Loucy (cell line): Measurements from ENCODE around the gene PIK3R1.

Experiments used
- H2AFZ ChIP-seq: fragments of 200-600 bp; sonication (generic); 2 replicates; pipeline ENCODE4 v1.6.0; 2016; ENCODE audit warnings: antibody characterized with exemption, mild to moderate bottlenecking, low read length, moderate library complexity
- H3F3A ChIP-seq: fragments of 200-600 bp; 2 replicates; pipeline ENCODE4 v1.6.0; 2016; ENCODE audit warnings: antibody characterized with exemption, low read depth, mild to moderate bottlenecking
- H3K27me3 ChIP-seq: fragments of 200-600 bp; sonication (generic); 2 replicates; pipeline ENCODE4 v1.6.1; 2014; ENCODE audit warnings: low read length, mild to moderate bottlenecking; ENCODE audit not compliant: insufficient read depth, poor library complexity, severe bottlenecking
- H3K36me3 ChIP-seq: fragments of 200-600 bp; sonication (generic); 2 replicates; pipeline ENCODE4 v1.6.1; 2016; ENCODE audit warnings: low read length; ENCODE audit not compliant: insufficient read depth
- H3K4me1 ChIP-seq: fragments of 200-600 bp; sonication (generic); 2 replicates; pipeline ENCODE4 v1.5.1; 2014; ENCODE audit warnings: low read length, mild to moderate bottlenecking; ENCODE audit not compliant: insufficient read depth, poor library complexity, severe bottlenecking
- H3K4me2 ChIP-seq: fragments of 200-600 bp; sonication (generic); 2 replicates; pipeline ENCODE4 v1.6.0; 2014; ENCODE audit warnings: antibody characterized with exemption, low read length, low read depth, mild to moderate bottlenecking; ENCODE audit not compliant: poor library complexity, severe bottlenecking
- H3K4me3 ChIP-seq: fragments of 200-600 bp; sonication (generic); 2 replicates; pipeline ENCODE4 v1.5.1; 2014; ENCODE audit warnings: low read length, mild to moderate bottlenecking, mixed read lengths; ENCODE audit not compliant: poor library complexity, severe bottlenecking
- H3K79me2 ChIP-seq: fragments of 200-600 bp; sonication (generic); 2 replicates; pipeline ENCODE4 v1.6.1; 2014; ENCODE audit warnings: low read length; ENCODE audit not compliant: insufficient read depth
- H3K9ac ChIP-seq: fragments of 200-600 bp; sonication (generic); 2 replicates; pipeline ENCODE4 v1.6.0; 2014; ENCODE audit warnings: mild to moderate bottlenecking, low read depth, low read length, moderate library complexity; ENCODE audit not compliant: poor library complexity, severe bottlenecking
- H3K9me2 ChIP-seq: fragments of 200-600 bp; sonication (generic); replicated peaks from 2 replicates; pipeline ENCODE4 v1.6.1; 2016; ENCODE audit warnings: low read depth, low read length, mixed read lengths
- H3K9me3 ChIP-seq: fragments of 200-600 bp; sonication (generic); 2 replicates; pipeline ENCODE4 v1.6.1; 2014; ENCODE audit warnings: mild to moderate bottlenecking, antibody characterized with exemption, low read length, low read depth; ENCODE audit not compliant: insufficient read depth
- H4K20me1 ChIP-seq: fragments of 200-600 bp; sonication (generic); 2 replicates; pipeline ENCODE4 v1.6.0; 2014; ENCODE audit warnings: antibody characterized with exemption, low read length, mild to moderate bottlenecking; ENCODE audit not compliant: insufficient read depth, poor library complexity, severe bottlenecking
- EZH2phosphoT487 ChIP-seq: fragments of 200-600 bp; IDR thresholded peaks from 2 replicates; pipeline ENCODE4 v1.6.1; 2018; ENCODE audit warnings: antibody characterized with exemption, mild to moderate bottlenecking, moderate library complexity, borderline replicate concordance
- TF ChIP-seq, protein P1 (sequence below): fragments of 200-600 bp; sonication (generic); conservative IDR thresholded peaks from 2 replicates; pipeline ENCODE4 v1.5.1; 2014; ENCODE audit warnings: mild to moderate bottlenecking, antibody characterized with exemption, low read length

Gene PIK3R1

DNA sequence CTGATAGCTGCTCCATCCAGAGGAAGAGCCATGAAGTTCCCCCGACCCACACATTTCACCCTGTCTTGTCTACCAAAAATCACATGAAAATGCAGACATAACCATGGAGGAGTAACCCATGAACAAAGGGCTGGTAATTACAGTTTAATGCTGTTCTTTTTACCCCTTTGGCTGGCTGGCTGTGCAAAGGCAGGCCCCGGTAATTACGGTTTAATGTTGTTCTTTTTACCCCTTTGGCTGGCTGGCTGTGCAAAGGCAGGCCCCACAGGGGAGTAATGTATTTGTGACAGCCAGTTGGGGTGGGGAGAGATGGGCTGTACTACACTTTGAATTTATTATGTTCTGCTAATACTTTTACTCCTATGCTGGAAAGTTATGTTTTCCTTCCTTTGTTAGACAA is 41.7 kb downstream of the PIK3R1 start:
- no peaks in the 10 kb centered on the region for H3K9me3 ChIP-seq
- peaks cover 24% of the 10 kb centered on the region for H3F3A ChIP-seq
- no peak overlapping the region for H2AFZ ChIP-seq
- no peaks in the 10 kb centered on the region for H3K27me3 ChIP-seq
- peak overlapping the region; percentile 75 for H3K9ac ChIP-seq
- H3K4me1 ChIP-seq = peaks cover 92% of the 10 kb centered on the region
- TF ChIP-seq EZH2phosphoT487 = no peak
- TF ChIP-seq, protein P1, sequence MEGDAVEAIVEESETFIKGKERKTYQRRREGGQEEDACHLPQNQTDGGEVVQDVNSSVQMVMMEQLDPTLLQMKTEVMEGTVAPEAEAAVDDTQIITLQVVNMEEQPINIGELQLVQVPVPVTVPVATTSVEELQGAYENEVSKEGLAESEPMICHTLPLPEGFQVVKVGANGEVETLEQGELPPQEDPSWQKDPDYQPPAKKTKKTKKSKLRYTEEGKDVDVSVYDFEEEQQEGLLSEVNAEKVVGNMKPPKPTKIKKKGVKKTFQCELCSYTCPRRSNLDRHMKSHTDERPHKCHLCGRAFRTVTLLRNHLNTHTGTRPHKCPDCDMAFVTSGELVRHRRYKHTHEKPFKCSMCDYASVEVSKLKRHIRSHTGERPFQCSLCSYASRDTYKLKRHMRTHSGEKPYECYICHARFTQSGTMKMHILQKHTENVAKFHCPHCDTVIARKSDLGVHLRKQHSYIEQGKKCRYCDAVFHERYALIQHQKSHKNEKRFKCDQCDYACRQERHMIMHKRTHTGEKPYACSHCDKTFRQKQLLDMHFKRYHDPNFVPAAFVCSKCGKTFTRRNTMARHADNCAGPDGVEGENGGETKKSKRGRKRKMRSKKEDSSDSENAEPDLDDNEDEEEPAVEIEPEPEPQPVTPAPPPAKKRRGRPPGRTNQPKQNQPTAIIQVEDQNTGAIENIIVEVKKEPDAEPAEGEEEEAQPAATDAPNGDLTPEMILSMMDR = no peak
- H3K36me3 ChIP-seq = peaks cover 25% of the 10 kb centered on the region; the same call in 1 of the 2 replicates
- H3K4me2 ChIP-seq = peak overlapping the region; percentile 77
- H3K9me2 ChIP-seq = no peaks in the 10 kb centered on the region
- H3K79me2 ChIP-seq = peaks cover 87% of the 10 kb centered on the region
- H3K4me3 ChIP-seq = peak overlapping the region; percentile 5
- peaks cover 22% of the 10 kb centered on the region for H4K20me1 ChIP-seq

DNA sequence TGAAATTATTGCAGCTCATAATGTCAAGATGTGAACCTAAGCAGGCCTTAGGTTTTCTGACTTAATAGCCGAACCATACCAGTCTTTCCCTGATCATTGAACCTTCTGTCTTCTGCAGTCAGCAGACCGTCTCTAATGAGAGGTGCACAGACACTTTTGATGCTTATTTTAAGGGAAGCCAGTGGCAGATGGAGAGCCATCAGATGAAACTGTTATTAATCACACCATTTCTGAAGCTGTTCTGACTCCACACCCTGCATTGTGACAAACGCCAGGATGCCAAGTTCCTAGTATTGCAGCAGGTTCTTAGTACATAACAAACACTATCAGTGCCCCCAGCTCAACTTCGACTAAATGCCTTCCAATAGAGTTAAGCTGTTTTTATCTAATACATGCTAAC is 43.0 kb downstream of the PIK3R1 start:
- Histone ChIP-seq H3K4me2 (peak overlapping the region; percentile 36), H4K20me1 (peaks cover 22% of the 10 kb centered on the region), H3F3A (peaks cover 24% of the 10 kb centered on the region), H3K27me3 (no peaks in the 10 kb centered on the region), H3K9ac (peak overlapping the region; percentile 75), H3K9me2 (no peaks in the 10 kb centered on the region), H3K36me3 (peaks cover 25% of the 10 kb centered on the region; the same call in 1 of the 2 replicates), H3K79me2 (peaks cover 83% of the 10 kb centered on the region), H3K4me1 (peaks cover 79% of the 10 kb centered on the region), H3K9me3 (no peaks in the 10 kb centered on the region), H3K4me3 (no peak overlapping the region), H2AFZ (no peak overlapping the region)
- TF ChIP-seq, protein P1 = no peak
- TF ChIP-seq EZH2phosphoT487 = no peak

DNA sequence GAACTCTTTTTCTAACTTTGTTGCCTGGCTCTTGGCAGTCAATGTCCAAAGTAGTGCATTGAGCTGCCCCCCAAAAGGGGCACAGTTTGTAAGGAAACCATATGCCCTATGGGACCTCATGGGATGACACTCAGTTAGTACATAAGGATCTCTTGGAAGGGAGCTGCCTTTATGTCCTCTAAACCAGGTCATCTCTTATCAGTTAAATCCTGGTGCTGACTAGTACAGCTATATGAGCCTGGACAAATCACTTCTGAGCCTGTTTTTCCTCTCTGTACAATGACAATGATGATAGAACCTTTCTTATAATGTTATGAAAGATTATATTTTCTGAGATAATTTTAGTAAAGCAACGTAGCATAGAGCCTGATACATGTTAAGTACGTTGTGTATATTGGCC is 44.1 kb downstream of the PIK3R1 start:
- H3K9me3 ChIP-seq = no peaks in the 10 kb centered on the region
- H4K20me1 ChIP-seq = peaks cover 31% of the 10 kb centered on the region
- peaks cover 30% of the 10 kb centered on the region; the same call in 1 of the 2 replicates for H3K36me3 ChIP-seq
- H3K4me2 ChIP-seq = no peak overlapping the region
- TF ChIP-seq, protein P1 = no peak
- no peak for TF ChIP-seq EZH2phosphoT487
- H3K9me2 ChIP-seq = no peaks in the 10 kb centered on the region
- peaks cover 83% of the 10 kb centered on the region for H3K79me2 ChIP-seq
- peaks cover 78% of the 10 kb centered on the region for H3K4me1 ChIP-seq
- no peak overlapping the region for H3K9ac ChIP-seq
- H3K27me3 ChIP-seq = no peaks in the 10 kb centered on the region
- H2AFZ ChIP-seq = no peak overlapping the region
- no peak overlapping the region for H3K4me3 ChIP-seq
- peaks cover 18% of the 10 kb centered on the region for H3F3A ChIP-seq
